GM12878 (cell line): ENCODE data around the gene CIP2A. TPM values are rescaled to one million over a fixed set of nuclear protein-coding genes. Genes with fewer than 3 reads are reported as not detected.

Experiments used
- ATAC-seq: fragments of 200-7000 bp; cut with Tn5 transposase; 3 replicates; pipeline ENCODE4 v1.9.1; 2020; ENCODE audit warnings: mild to moderate bottlenecking, moderate library complexity
- BruUV-seq: library from RNA; stranded (reverse); fragments of 400-500 nt; replicated peaks from 2 replicates; lab custom pipeline; 2021; lab: Mats Ljungman, UMichigan
- CTCF ChIA-PET: fragments of 300-600 bp; sonication (Branson Sonifier 250); formaldehyde crosslinking; extraction: SDS; loops from one replicate; lab custom pipeline; 2021; ENCODE audit warnings: inconsistent platforms; lab: Yijun Ruan, JAX
- POLR2A ChIA-PET: fragments of 350-600 bp; formaldehyde crosslinking; extraction: SDS; loops from one replicate; lab custom pipeline; 2021; ENCODE audit warnings: inconsistent platforms; lab: Charles Lee
- RAD21 ChIA-PET: fragments of 300-600 bp; sonication (Branson Sonifier 250); formaldehyde crosslinking; loops from one replicate; lab custom pipeline; 2023; ENCODE audit warnings: antibody characterized with exemption; ENCODE audit not compliant: unreplicated experiment; lab: Charles Lee
- SMC1A ChIA-PET: fragments of 300-600 bp; sonication (Branson Sonifier 250); formaldehyde crosslinking; loops from one replicate; lab custom pipeline; 2023; ENCODE audit not compliant: unreplicated experiment, uncharacterized antibody; lab: Charles Lee
- DNase-seq: peaks from one replicate; pipeline ENCODE4 v3.0.0-alpha.2; 2011; ENCODE audit warnings: low read depth, low spot score
- FAIRE-seq: peaks from 3 replicates; lab custom pipeline; 2011; peaks lifted over from hg19 to GRCh38; lab: Jason Lieb, UNC
- H2AFZ ChIP-seq: 2 replicates; pipeline ENCODE4 v1.6.0; 2011; ENCODE audit warnings: low read depth, low read length, control low read depth; ENCODE audit not compliant: control insufficient read depth
- H3K27ac ChIP-seq: 2 replicates; pipeline ENCODE4 v1.5.1; 2011; ENCODE audit warnings: control low read depth; ENCODE audit not compliant: control insufficient read depth, insufficient read depth
- H3K27me3 ChIP-seq, 2 experiments: replicated peaks in 1 of 2; 2 replicates each; pipeline versions ENCODE4 v1.6.0 to v1.6.1; 2011; ENCODE audit warnings: low read length in 1 of 2; ENCODE audit not compliant: control insufficient read depth in 2 of 2, insufficient read depth in 2 of 2
- H3K36me3 ChIP-seq, 2 experiments: 2 replicates each; pipeline ENCODE4 v1.5.1; 2011; ENCODE audit warnings: low read length in 1 of 2; ENCODE audit not compliant: control insufficient read depth in 2 of 2, insufficient read depth in 2 of 2
- H3K4me1 ChIP-seq: 2 replicates; pipeline ENCODE4 v1.6.1; 2011; ENCODE audit warnings: mild to moderate bottlenecking, low read length, moderate library complexity, mixed read lengths; ENCODE audit not compliant: control insufficient read depth, insufficient read depth
- H3K4me2 ChIP-seq: 2 replicates; pipeline ENCODE4 v1.6.0; 2011; ENCODE audit warnings: control low read depth; ENCODE audit not compliant: control insufficient read depth, insufficient read depth
- H3K4me3 ChIP-seq: fragments of 200-600 bp; sonication (generic); 2 replicates; pipeline ENCODE4 v1.5.1; 2016
- H3K79me2 ChIP-seq: 2 replicates; pipeline ENCODE4 v1.6.0; 2011; ENCODE audit warnings: low read length; ENCODE audit not compliant: control insufficient read depth, insufficient read depth
- H3K9ac ChIP-seq: 2 replicates; pipeline ENCODE4 v1.8.0; 2011; ENCODE audit warnings: low read length, control low read depth, mixed read lengths; ENCODE audit not compliant: control insufficient read depth, insufficient read depth
- H3K9me3 ChIP-seq: replicated peaks from 3 replicates; pipeline ENCODE4 v1.5.1; 2011; ENCODE audit warnings: mild to moderate bottlenecking, low read length; ENCODE audit not compliant: control insufficient read depth, insufficient read depth
- H4K20me1 ChIP-seq: 2 replicates; pipeline ENCODE4 v1.6.0; 2011; ENCODE audit not compliant: control insufficient read depth, insufficient read depth
- FOXK2 ChIP-seq: fragments of 450-650 bp; IDR thresholded peaks from 2 replicates; pipeline ENCODE4 v1.6.1; 2017; ENCODE audit warnings: mild to moderate bottlenecking, moderate library complexity
- HDAC2 ChIP-seq: fragments of 200-600 bp; sonication (generic); IDR thresholded peaks from 2 replicates; pipeline ENCODE4 v1.6.1; 2017
- KAT2A ChIP-seq: conservative IDR thresholded peaks from 2 replicates; pipeline ENCODE4 v1.6.1; 2011; ENCODE audit warnings: low read depth, low read length; ENCODE audit not compliant: control insufficient read depth
- PML ChIP-seq: IDR thresholded peaks from 2 replicates; pipeline ENCODE4 v1.6.1; 2012; ENCODE audit warnings: low read length, inconsistent platforms
- SP1 ChIP-seq: IDR thresholded peaks from one replicate; pipeline ENCODE4 v1.6.1; 2011; ENCODE audit warnings: low read depth, low read length
- WGBS: methylation state at CpG from one replicate; pipeline ENCODE4 v1.1.6; 2016; ENCODE audit warnings: low lambda C conversion rate; ENCODE audit not compliant: insufficient replicate concordance, insufficient coverage; ENCODE audit errors: missing lambda C conversion rate; 5-methylcytosine and 5-hydroxymethylcytosine counted together
- in situ Hi-C: fragments of 300-500 bp; cut with MboI; formaldehyde crosslinking; loops from 9 replicates; pipeline ENCODE4 v1.14.3; 2018; ENCODE audit warnings: mixed read lengths
- intact Hi-C: fragments of 100-400 bp; cut with micrococcal nuclease; formaldehyde crosslinking; loops from one replicate; pipeline ENCODE4 v1.14.2; 2022; ENCODE audit not compliant: unreplicated experiment
- polyA plus RNA-seq, 11 experiments: library from polyadenylated mRNA; depleted of rRNA in 4 of 11; unstranded in 6 of 11; stranded (reverse) in 5 of 11; fragments of >200 nt; fragmentation: Nextera tagmentation in 4 of 11; fragmentation: Illumina TruSeq in 1 of 11; extraction: Ambion mirVana in 4 of 11; extraction: Trizol in 1 of 11; gene quantifications; 1 replicate in 1 of 11; 2 replicates in 10 of 11; pipeline versions ENCODE4 v1.2.1 to v1.2.3, GENCODE V29; 2011 to 2016; ENCODE audit warnings: inconsistent platforms in 2 of 11, missing spikeins in 2 of 11, low read depth in 1 of 11
- total RNA-seq, 4 experiments: library from RNA; depleted of rRNA in 3 of 4; stranded (reverse); fragments of >200 nt in 3 of 4; fragmentation: Illumina TruSeq in 1 of 4; extraction: Trizol in 1 of 4; gene quantifications; 2 replicates each; pipeline versions ENCODE4 v1.2.1 to v1.2.3, GENCODE V29; 2013 to 2021
- TF ChIP-seq, protein P1 (sequence below): fragments of 450-650 bp; formaldehyde crosslinking; IDR thresholded peaks from 2 replicates; pipeline ENCODE4 v1.4.0; 2022; ENCODE audit warnings: mild to moderate bottlenecking, moderate library complexity

Gene CIP2A
- total and polyA plus RNA-seq, 10 of the 15 experiments (the other 5 are each of a cell fraction or from before 2014, with no cell fraction given): 12.5 to 29.7 (median 26.5) TPM

DNA sequence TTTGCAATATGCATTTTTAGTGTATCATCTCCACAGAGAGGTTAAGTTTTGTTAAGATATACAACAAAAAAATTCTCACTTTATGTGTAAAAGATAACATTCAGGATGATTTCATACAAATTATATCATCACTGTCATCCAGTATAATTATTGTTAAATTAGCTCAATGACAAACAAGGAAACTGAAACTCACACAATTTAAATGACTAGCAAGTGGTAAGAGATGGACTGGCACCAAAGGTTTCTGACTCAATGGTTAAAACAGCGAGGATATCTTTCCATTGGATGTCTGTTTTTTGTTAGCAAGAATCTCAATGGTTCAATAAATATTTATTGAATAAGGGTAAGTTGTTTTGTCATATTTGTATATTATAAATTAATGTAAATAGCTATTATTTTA lies 22.6 kb downstream of the CIP2A start:
- Histone ChIP-seq H3K4me1 (no peaks in the 10 kb centered on the region), H3K27ac (no peak overlapping the region), H3K4me3 (no peak overlapping the region), H3K27me3 (no peaks in the 10 kb centered on the region), H2AFZ (no peak overlapping the region), H3K9ac (no peak overlapping the region), H3K36me3 (peaks cover 0 to 5% of the 10 kb centered on the region in 2 experiments; a peak in 3 of 4 replicates), H3K4me2 (no peak overlapping the region), H3K9me3 (no peaks in the 10 kb centered on the region), H4K20me1 (no peaks in the 10 kb centered on the region), H3K79me2 (no peaks in the 10 kb centered on the region)
- in situ Hi-C loops (no loop called here), intact Hi-C loops (no loop called here)
- FAIRE-seq: no peak
- TF ChIP-seq FOXK2 (no peak), SP1 (no peak)
- TF ChIP-seq, protein P1, sequence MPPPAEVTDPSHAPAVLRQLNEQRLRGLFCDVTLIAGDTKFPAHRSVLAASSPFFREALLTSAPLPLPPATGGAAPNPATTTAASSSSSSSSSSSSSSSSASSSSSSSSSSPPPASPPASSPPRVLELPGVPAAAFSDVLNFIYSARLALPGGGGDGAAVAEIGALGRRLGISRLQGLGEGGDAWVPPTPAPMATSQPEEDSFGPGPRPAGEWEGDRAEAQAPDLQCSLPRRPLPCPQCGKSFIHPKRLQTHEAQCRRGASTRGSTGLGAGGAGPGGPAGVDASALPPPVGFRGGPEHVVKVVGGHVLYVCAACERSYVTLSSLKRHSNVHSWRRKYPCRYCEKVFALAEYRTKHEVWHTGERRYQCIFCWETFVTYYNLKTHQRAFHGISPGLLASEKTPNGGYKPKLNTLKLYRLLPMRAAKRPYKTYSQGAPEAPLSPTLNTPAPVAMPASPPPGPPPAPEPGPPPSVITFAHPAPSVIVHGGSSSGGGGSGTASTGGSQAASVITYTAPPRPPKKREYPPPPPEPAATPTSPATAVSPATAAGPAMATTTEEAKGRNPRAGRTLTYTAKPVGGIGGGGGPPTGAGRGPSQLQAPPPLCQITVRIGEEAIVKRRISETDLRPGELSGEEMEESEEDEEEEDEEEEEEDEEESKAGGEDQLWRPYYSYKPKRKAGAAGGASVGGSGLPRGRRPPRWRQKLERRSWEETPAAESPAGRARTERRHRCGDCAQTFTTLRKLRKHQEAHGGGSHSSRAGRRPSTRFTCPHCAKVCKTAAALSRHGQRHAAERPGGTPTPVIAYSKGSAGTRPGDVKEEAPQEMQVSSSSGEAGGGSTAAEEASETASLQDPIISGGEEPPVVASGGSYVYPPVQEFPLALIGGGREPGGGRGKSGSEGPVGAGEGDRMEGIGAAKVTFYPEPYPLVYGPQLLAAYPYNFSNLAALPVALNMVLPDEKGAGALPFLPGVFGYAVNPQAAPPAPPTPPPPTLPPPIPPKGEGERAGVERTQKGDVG (CRISPR knock-in tag): no peak
- RAD21 ChIA-PET: interaction anchor here (1.9 kb wide), 1 partner anchor 14 kb away, joined by 6 read pairs; no protein-coding TSS in a partner anchor
- SMC1A ChIA-PET: interaction anchor here (1.0 to 1.1 kb wide), 3 partner anchors 15 to 32 kb away, joined by 3 to 4 read pairs (median 3); no protein-coding TSS in a partner anchor
- WGBS: 100% methylated on average over 1 of the region's 1 CpG
- POLR2A ChIA-PET: no interaction called here
- CTCF ChIA-PET: no interaction called here
- ATAC-seq: no peak
- BruUV-seq: no TSS peak
- no peak for DNase-seq

DNA sequence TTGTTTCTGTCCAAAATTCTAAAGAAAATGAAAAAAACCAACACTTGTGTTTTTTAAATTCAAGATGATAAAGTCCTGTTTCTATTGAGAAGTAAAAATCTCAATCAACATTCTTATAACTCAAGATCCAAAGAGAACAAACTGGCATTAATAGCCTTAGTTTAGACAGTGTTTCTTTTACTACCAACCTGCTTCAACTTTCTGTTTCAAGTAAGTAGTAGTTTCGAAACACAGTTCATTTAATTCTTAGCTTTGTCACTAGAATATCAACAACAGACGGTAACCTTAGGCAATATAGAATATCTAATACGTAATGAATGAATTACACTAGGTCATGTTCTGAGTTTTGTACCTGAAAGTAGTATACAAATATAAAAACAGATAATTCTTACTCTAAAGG lies 23.7 kb downstream of the CIP2A start:
- Histone ChIP-seq H3K9ac (no peak overlapping the region), H3K4me1 (no peaks in the 10 kb centered on the region), H3K4me3 (no peak overlapping the region), H3K4me2 (no peak overlapping the region), H2AFZ (no peak overlapping the region), H4K20me1 (no peaks in the 10 kb centered on the region), H3K9me3 (no peaks in the 10 kb centered on the region), H3K36me3 (peaks cover 0 to 5% of the 10 kb centered on the region in 2 experiments), H3K27ac (no peak overlapping the region), H3K27me3 (no peaks in the 10 kb centered on the region), H3K79me2 (no peaks in the 10 kb centered on the region)
- ChIA-PET CTCF (interaction anchor here (1.1 kb wide), 1 partner anchor 31 kb away, joined by 3 read pairs; no protein-coding TSS in a partner anchor), RAD21 (interaction anchor here (1.9 kb wide), 1 partner anchor 13 kb away, joined by 6 read pairs; no protein-coding TSS in a partner anchor), POLR2A (no interaction called here), SMC1A (interaction anchor here (1.0 kb wide), 2 partner anchors 9 to 13 kb away, joined by 3 read pairs; no protein-coding TSS in a partner anchor)
- BruUV-seq: no TSS peak
- no peak for FAIRE-seq
- WGBS: 94% methylated on average over 3 of the region's 3 CpGs
- TF ChIP-seq PML (no peak), HDAC2 (no peak), KAT2A (no peak)
- DNase-seq: no peak
- intact Hi-C loops (no loop called here), in situ Hi-C loops (no loop called here)
- ATAC-seq: no peak
